IMR-90 (cell line): ENCODE measurements around the gene TCIRG1. TPM values are rescaled to one million over a fixed set of nuclear protein-coding genes. Genes with fewer than 3 reads are reported as not detected.

Experiments
- ATAC-seq: fragments of 200-7000 bp; cut with Tn5 transposase; 2 replicates; pipeline ENCODE4 v1.9.1; 2020; ENCODE audit warnings: low read depth, mild to moderate bottlenecking, moderate library complexity
- BruUV-seq: library from RNA; stranded (reverse); fragments of 400-500 nt; replicated peaks from 2 replicates; lab custom pipeline; 2021; lab: Mats Ljungman, UMichigan
- CTCF ChIA-PET: fragments of 300-600 bp; formaldehyde crosslinking; extraction: SDS; loops from one replicate; lab custom pipeline; 2021; ENCODE audit warnings: antibody characterized with exemption; lab: Yijun Ruan, JAX
- POLR2A ChIA-PET: fragments of 300-600 bp; sonication (Branson Sonifier 250); formaldehyde crosslinking; loops from one replicate; lab custom pipeline; 2022; ENCODE audit warnings: antibody characterized with exemption; ENCODE audit not compliant: unreplicated experiment; lab: Charles Lee
- DNase-seq: peaks from one replicate; pipeline ENCODE4 v3.0.0; 2013
- H2AFZ ChIP-seq: replicated peaks from 2 replicates; pipeline ENCODE3; 2013; ENCODE audit warnings: low read length, mild to moderate bottlenecking; ENCODE audit not compliant: poor library complexity
- H2AK5ac ChIP-seq: 2 replicates; pipeline ENCODE4 v1.6.1; 2013; ENCODE audit warnings: low read depth, low read length, inconsistent platforms
- H2AK9ac ChIP-seq: replicated peaks from 2 replicates; pipeline ENCODE3; 2013; ENCODE audit warnings: mild to moderate bottlenecking, low read depth, low read length, moderate library complexity; ENCODE audit not compliant: poor library complexity
- H2BK120ac ChIP-seq: 2 replicates; pipeline ENCODE4 v1.6.1; 2013; ENCODE audit warnings: low read depth, low read length, inconsistent platforms
- H2BK15ac ChIP-seq: 3 replicates; pipeline ENCODE4 v1.6.1; 2013; ENCODE audit warnings: low read depth, low read length, inconsistent platforms
- H2BK20ac ChIP-seq: 2 replicates; pipeline ENCODE4 v1.6.1; 2013; ENCODE audit warnings: low read depth, mild to moderate bottlenecking, inconsistent platforms, low read length, moderate library complexity
- H2BK5ac ChIP-seq: 2 replicates; pipeline ENCODE4 v1.6.1; 2013; ENCODE audit warnings: mild to moderate bottlenecking, low read depth, low read length, inconsistent platforms; ENCODE audit not compliant: poor library complexity, severe bottlenecking
- H3K14ac ChIP-seq: replicated peaks from 2 replicates; pipeline ENCODE4 v1.6.1; 2013; ENCODE audit warnings: low read depth, low read length, inconsistent platforms
- H3K18ac ChIP-seq: 2 replicates; pipeline ENCODE4 v1.6.1; 2013; ENCODE audit warnings: low read depth, low read length, control low read depth
- H3K23ac ChIP-seq: 2 replicates; pipeline ENCODE4 v1.6.1; 2013; ENCODE audit warnings: low read depth, low read length, inconsistent platforms
- H3K27ac ChIP-seq: 2 replicates; pipeline ENCODE4 v1.5.1; 2013; ENCODE audit warnings: mild to moderate bottlenecking, control low read depth, low read length; ENCODE audit not compliant: insufficient read depth
- H3K27me3 ChIP-seq: 2 replicates; pipeline ENCODE4 v1.6.1; 2013; ENCODE audit warnings: low read length; ENCODE audit not compliant: control insufficient read depth, insufficient read depth
- H3K36me3 ChIP-seq: 2 replicates; pipeline ENCODE4 v1.6.1; 2013; ENCODE audit warnings: low read length, mixed read lengths; ENCODE audit not compliant: control insufficient read depth, insufficient read depth
- H3K4ac ChIP-seq: 2 replicates; pipeline ENCODE4 v1.6.1; 2013; ENCODE audit warnings: low read depth, low read length, inconsistent platforms
- H3K4me1 ChIP-seq: 2 replicates; pipeline ENCODE4 v1.6.1; 2013; ENCODE audit warnings: low read length, mixed read lengths; ENCODE audit not compliant: control insufficient read depth, insufficient read depth
- H3K4me2 ChIP-seq: 2 replicates; pipeline ENCODE4 v1.6.1; 2013; ENCODE audit warnings: low read depth, mild to moderate bottlenecking, control low read depth, low read length, moderate library complexity
- H3K4me3 ChIP-seq: 2 replicates; pipeline ENCODE4 v1.5.1; 2013; ENCODE audit warnings: low read depth, mild to moderate bottlenecking, control low read depth, low read length, moderate library complexity; ENCODE audit not compliant: insufficient read depth
- H3K56ac ChIP-seq: 2 replicates; pipeline ENCODE4 v1.6.1; 2013; ENCODE audit warnings: low read length, inconsistent platforms; ENCODE audit not compliant: insufficient read depth; ENCODE audit errors: extremely low read depth
- H3K79me1 ChIP-seq, 2 experiments: 2 replicates each; pipeline ENCODE4 v1.6.1; 2013; ENCODE audit warnings: low read length in 2 of 2, inconsistent platforms in 1 of 2, low read depth in 1 of 2
- H3K9ac ChIP-seq: 2 replicates; pipeline ENCODE4 v1.6.1; 2013; ENCODE audit warnings: low read depth, low read length, control low read depth
- H3K9me1 ChIP-seq: 2 replicates; pipeline ENCODE4 v1.6.1; 2013; ENCODE audit warnings: low read length, inconsistent platforms; ENCODE audit not compliant: insufficient read depth
- H3K9me3 ChIP-seq: 2 replicates; pipeline ENCODE4 v1.6.1; 2013; ENCODE audit warnings: low read length; ENCODE audit not compliant: control insufficient read depth, insufficient read depth
- H4K20me1 ChIP-seq: 2 replicates; pipeline ENCODE4 v1.6.1; 2013; ENCODE audit warnings: low read length, inconsistent platforms; ENCODE audit not compliant: insufficient read depth
- H4K5ac ChIP-seq: 2 replicates; pipeline ENCODE4 v1.6.1; 2013; ENCODE audit warnings: mild to moderate bottlenecking, low read depth, low read length, control low read depth
- H4K8ac ChIP-seq, 2 experiments: 2 replicates each; pipeline ENCODE4 v1.6.1; 2013; ENCODE audit warnings: low read depth in 2 of 2, low read length in 2 of 2, control low read depth in 1 of 2, inconsistent platforms in 1 of 2
- H4K91ac ChIP-seq: 2 replicates; pipeline ENCODE4 v1.6.1; 2013; ENCODE audit warnings: low read depth, low read length, inconsistent platforms; ENCODE audit not compliant: insufficient read depth
- FOS ChIP-seq: fragments of 150-350 bp; IDR thresholded peaks from 2 replicates; pipeline ENCODE4 v1.6.1; 2016; ENCODE audit warnings: low read depth, low read length
- MAZ ChIP-seq: IDR thresholded peaks from 2 replicates; pipeline ENCODE4 v1.6.1; 2012; ENCODE audit warnings: low read depth, mild to moderate bottlenecking, low read length, improper control_type of control experiment, moderate library complexity, borderline replicate concordance
- NFE2L2 ChIP-seq: fragments of 150-350 bp; IDR thresholded peaks from 2 replicates; pipeline ENCODE4 v1.6.1; 2016; ENCODE audit warnings: low read depth, mild to moderate bottlenecking, low read length
- POLR2A ChIP-seq: IDR thresholded peaks from 2 replicates; pipeline ENCODE4 v1.6.1; 2012; ENCODE audit warnings: mild to moderate bottlenecking, low read depth, low read length
- RCOR1 ChIP-seq: IDR thresholded peaks from 2 replicates; pipeline ENCODE4 v1.6.1; 2012; ENCODE audit warnings: mild to moderate bottlenecking, low read length, improper control_type of control experiment; ENCODE audit not compliant: insufficient replicate concordance
- WGBS, 2 experiments: methylation state at CpG; one replicate each; pipeline versions ENCODE4 v1.1.5 to v1.1.7; 2013; ENCODE audit warnings: missing lambda C conversion rate in 2 of 2; ENCODE audit not compliant: insufficient read length in 1 of 2; ENCODE audit errors: extremely low coverage in 2 of 2; 5-methylcytosine and 5-hydroxymethylcytosine counted together
- dilution Hi-C: fragments of 300-500 bp; cut with HindIII; formaldehyde crosslinking; loops from one replicate; pipeline ENCODE4 v1.14.3; 2018; ENCODE audit warnings: low sequenced_read_pairs; ENCODE audit not compliant: unreplicated experiment
- in situ Hi-C: fragments of 300-500 bp; cut with MboI; formaldehyde crosslinking; loops from 3 replicates; pipeline ENCODE4 v1.14.3; 2019; ENCODE audit warnings: low sequenced_read_pairs, inconsistent platforms, mixed read lengths
- intact Hi-C: fragments of 100-400 bp; cut with micrococcal nuclease; formaldehyde crosslinking; loops from 2 replicates; pipeline ENCODE4 v1.10.0; 2022
- polyA plus RNA-seq, 3 experiments: library from polyadenylated mRNA; depleted of rRNA; stranded (reverse); fragments of >200 nt; gene quantifications; 2 replicates each; pipeline ENCODE4 v1.2.3, GENCODE V29; 2012; ENCODE audit warnings: low replicate concordance in 1 of 3
- total RNA-seq: library from RNA; depleted of rRNA; stranded (reverse); fragments of >200 nt; gene quantifications from 2 replicates; pipeline ENCODE4 v1.2.3, GENCODE V29; 2012
- TF ChIP-seq, protein P1 (sequence below): conservative IDR thresholded peaks from 2 replicates; pipeline ENCODE4 v1.5.1; 2012; ENCODE audit warnings: mild to moderate bottlenecking, low read depth, low read length, improper control_type of control experiment

Gene TCIRG1
- total and polyA plus RNA-seq, 2 of the 4 experiments (the other 2 are of a cell fraction) = 25.3 to 117 TPM

DNA sequence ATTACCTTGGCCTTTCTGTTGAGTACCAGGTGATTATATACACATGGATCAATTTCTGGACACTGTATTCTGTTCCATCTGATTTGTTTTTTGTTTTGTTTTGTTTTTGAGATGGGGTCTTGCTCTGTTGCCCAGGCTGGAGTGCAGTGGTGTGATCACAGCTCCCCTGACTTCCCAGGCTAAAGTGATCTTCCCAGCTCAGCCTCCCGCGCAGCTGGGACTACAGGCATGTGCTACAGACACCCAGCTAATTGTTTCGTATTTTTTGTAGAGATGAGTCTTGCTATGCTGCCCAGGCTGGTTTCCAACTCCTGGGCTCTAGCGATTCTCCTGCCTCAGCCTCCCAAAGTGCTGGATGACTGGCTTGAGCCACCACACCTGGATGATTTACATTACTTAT is 19.0 kb downstream of the TCIRG1 start:
- no peak overlapping the region for H3K4me3 ChIP-seq
- no peak overlapping the region for H3K23ac ChIP-seq
- no peak overlapping the region for H3K18ac ChIP-seq
- ATAC-seq = no peak
- BruUV-seq = no TSS peak
- no peaks in the 10 kb centered on the region for H3K27me3 ChIP-seq
- H4K20me1 ChIP-seq = no peaks in the 10 kb centered on the region
- H3K14ac ChIP-seq = no peak overlapping the region
- H3K4me1 ChIP-seq = no peaks in the 10 kb centered on the region
- H3K79me1 ChIP-seq = no peaks in the 10 kb centered on the region; a peak in 1 of 4 replicates
- peaks cover 10% of the 10 kb centered on the region; the same call in 1 of the 2 replicates for H3K9me1 ChIP-seq
- peaks cover 14% of the 10 kb centered on the region for H3K36me3 ChIP-seq
- WGBS, 2 experiments = 96% methylated on average over 4 of the region's 4 CpGs; no CpG with 5 or more reads in 1 of the 2 experiments
- H2BK5ac ChIP-seq = no peak overlapping the region
- no peak overlapping the region for H3K4me2 ChIP-seq
- no peak overlapping the region for H3K56ac ChIP-seq
- no peak for TF ChIP-seq RCOR1
- TF ChIP-seq, protein P1, sequence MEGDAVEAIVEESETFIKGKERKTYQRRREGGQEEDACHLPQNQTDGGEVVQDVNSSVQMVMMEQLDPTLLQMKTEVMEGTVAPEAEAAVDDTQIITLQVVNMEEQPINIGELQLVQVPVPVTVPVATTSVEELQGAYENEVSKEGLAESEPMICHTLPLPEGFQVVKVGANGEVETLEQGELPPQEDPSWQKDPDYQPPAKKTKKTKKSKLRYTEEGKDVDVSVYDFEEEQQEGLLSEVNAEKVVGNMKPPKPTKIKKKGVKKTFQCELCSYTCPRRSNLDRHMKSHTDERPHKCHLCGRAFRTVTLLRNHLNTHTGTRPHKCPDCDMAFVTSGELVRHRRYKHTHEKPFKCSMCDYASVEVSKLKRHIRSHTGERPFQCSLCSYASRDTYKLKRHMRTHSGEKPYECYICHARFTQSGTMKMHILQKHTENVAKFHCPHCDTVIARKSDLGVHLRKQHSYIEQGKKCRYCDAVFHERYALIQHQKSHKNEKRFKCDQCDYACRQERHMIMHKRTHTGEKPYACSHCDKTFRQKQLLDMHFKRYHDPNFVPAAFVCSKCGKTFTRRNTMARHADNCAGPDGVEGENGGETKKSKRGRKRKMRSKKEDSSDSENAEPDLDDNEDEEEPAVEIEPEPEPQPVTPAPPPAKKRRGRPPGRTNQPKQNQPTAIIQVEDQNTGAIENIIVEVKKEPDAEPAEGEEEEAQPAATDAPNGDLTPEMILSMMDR = no peak
- no peak for TF ChIP-seq FOS
- no peak for TF ChIP-seq NFE2L2
- no peak for TF ChIP-seq POLR2A
- TF ChIP-seq MAZ = no peak
- no peak overlapping the region for H2BK20ac ChIP-seq
- H2AK9ac ChIP-seq = no peak overlapping the region
- no peak overlapping the region for H3K4ac ChIP-seq
- H3K9me3 ChIP-seq = no peaks in the 10 kb centered on the region
- ChIA-PET CTCF (no interaction called here), POLR2A (no interaction called here)
- in situ Hi-C loops = no loop called here
- no peak overlapping the region for H2BK120ac ChIP-seq
- no peak overlapping the region for H4K8ac ChIP-seq
- intact Hi-C loops = no loop called here
- H4K91ac ChIP-seq = no peak overlapping the region
- dilution Hi-C loops = no loop called here
- H3K9ac ChIP-seq = no peak overlapping the region
- no peak for DNase-seq
- no peak overlapping the region for H2BK15ac ChIP-seq
- H2AFZ ChIP-seq = no peak overlapping the region
- no peak overlapping the region for H4K5ac ChIP-seq
- no peak overlapping the region for H3K27ac ChIP-seq
- H2AK5ac ChIP-seq = no peak overlapping the region
